ENCODE data around the gene MLC1.

MLC1 gene

GRCh38 chr22:50115693-50116092, 30.5 kb upstream of the MLC1 start:
- TF ChIP-seq CTCF (IDR thresholded peaks at IDR 0.05; ENCODE audit: low read length, missing control alignments), result no peak
- H3K4me3 ChIP-seq (replicated peaks; ENCODE audit: low read depth, low read length), result peak overlapping the region; percentile 61
- peak; percentile 65 for DNase-seq (ENCODE audit: low read depth)

DNA sequence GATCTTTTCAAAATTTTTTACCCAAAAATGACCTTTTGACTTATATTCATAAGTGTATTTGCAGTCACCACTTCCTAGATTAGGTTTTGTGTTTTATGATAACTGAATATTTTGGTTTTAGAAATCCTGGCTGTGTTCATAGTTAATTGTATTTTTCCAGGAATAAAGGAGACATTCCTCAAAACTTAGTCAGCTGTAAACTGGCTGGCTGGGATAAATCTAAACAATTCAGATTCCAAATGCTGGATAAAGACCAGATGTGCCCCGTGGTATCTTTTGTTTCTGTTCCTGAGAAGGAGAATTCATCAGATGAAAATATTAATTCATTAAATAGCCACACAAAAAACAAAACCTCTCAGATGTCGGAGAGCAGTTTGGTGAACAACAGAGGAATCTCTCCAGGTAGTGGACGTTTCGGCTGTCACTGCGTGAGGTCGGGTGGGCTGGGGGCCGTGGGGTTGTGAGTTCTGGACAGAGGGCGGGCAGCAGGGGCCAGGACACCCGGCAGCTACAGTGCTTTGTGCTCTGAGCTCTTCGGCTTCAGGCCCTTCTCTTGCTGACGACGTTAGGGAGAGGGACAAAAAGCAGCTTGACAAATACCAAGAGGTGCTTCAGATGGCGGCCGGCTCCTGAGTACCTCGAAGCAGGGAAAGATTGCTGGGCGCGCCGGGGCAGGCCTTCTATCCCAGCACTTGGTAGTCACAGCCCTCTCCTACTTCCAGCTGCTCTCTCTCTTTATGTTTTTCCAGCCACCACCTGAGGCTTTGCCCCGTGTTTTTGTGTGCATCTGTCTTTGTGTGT, 29.2 kb upstream of the MLC1 start:
- no peak for TF ChIP-seq CTCF (IDR thresholded peaks at IDR 0.05; ENCODE audit: low read length, missing control alignments)
- DNase-seq (ENCODE audit: low read depth), result peak; percentile 91
- H3K4me3 ChIP-seq (replicated peaks; ENCODE audit: low read depth, low read length), result peak overlapping the region; percentile 61

GRCh38 chr22:50112151-50113118, 27.2 kb upstream of the MLC1 start:
- TF ChIP-seq CTCF (IDR thresholded peaks at IDR 0.05; ENCODE audit: low read length, missing control alignments), result no peak
- DNase-seq (ENCODE audit: low read depth), result peak; percentile 92
- H3K4me3 ChIP-seq (replicated peaks; ENCODE audit: low read depth, low read length), result no peak overlapping the region

DNA sequence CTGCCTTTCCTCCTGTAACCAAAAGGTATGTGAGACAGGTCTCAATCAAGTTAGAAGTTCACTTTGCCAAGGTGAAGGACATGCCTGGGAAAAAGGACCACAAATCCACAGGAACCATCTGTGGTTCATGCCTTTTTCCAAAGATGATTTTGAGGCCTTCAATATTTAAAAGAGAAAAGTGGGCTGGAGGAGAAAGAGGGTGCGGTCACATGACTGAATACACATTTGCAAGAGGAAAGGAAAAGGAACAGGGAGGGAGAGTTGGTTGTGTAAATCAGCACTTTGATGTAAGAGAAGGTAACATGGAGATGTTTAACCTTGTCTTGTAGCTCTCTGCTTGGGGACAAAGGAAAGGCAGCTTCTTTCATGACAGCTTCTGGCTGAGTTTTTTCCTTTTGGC, 25.8 kb upstream of the MLC1 start:
- no peak for TF ChIP-seq CTCF (IDR thresholded peaks at IDR 0.05; ENCODE audit: low read length, missing control alignments)
- no peak overlapping the region for H3K4me3 ChIP-seq (replicated peaks; ENCODE audit: low read depth, low read length)
- DNase-seq (ENCODE audit: low read depth), result no peak

DNA sequence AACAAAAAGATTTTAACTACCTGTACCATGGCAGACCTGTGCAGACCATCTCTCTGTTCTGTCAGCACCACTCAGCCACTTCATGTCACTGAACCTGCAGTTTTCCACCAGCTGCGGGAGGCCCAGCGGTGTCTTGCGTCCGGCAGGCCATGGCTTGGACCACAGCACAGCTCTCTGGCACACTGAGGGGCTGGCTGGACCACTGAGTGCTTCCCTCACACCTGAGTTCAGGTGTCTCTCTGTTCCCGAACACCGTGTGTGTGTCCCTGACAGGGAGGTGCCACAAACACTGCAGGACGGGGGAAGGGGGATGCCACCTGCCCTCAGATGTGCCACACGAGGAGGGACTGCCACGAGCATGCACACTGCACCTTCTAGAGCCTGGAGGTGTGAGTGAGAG, 22.3 kb upstream of the MLC1 start:
- H3K4me3 ChIP-seq (replicated peaks; ENCODE audit: low read depth, low read length), result no peak overlapping the region
- DNase-seq (ENCODE audit: low read depth), result no peak
- TF ChIP-seq CTCF (IDR thresholded peaks at IDR 0.05; ENCODE audit: low read length, missing control alignments), result no peak

- no peak for TF ChIP-seq CTCF (IDR thresholded peaks at IDR 0.05; ENCODE audit: low read length, missing control alignments)
- H3K4me3 ChIP-seq (replicated peaks; ENCODE audit: low read depth, low read length), result no peak overlapping the region
- DNase-seq (ENCODE audit: low read depth), result peak; percentile 69
These were observed 20.2 kb upstream of the MLC1 start for GRCh38 chr22:50105208-50106100.

All from fibroblast of pulmonary artery (primary cell).